Stomach smooth muscle (tissue), 2 donors: ENCODE results near the gene NCK2.
"Not testable (repeated sequence)": the region's sequence is repeated elsewhere in the genome, so short reads cannot be mapped to it uniquely, and the experiment has no call there.

Source experiments
- H3K27ac ChIP-seq: one replicate; pipeline ENCODE4 v1.7.0; 2013; ENCODE audit warnings: mild to moderate bottlenecking, low read length, inconsistent platforms
- H3K27me3 ChIP-seq, 2 donors: one replicate each; pipeline ENCODE4 v1.7.0; 2013; ENCODE audit warnings: low read length in 2 of 2; ENCODE audit not compliant: insufficient read depth in 2 of 2, control insufficient read depth in 1 of 2
- H3K36me3 ChIP-seq, 2 donors: one replicate each; pipeline ENCODE4 v1.7.0; 2013; ENCODE audit warnings: low read length in 2 of 2; ENCODE audit not compliant: control insufficient read depth in 2 of 2, insufficient read depth in 2 of 2
- H3K4me1 ChIP-seq: one replicate; pipeline ENCODE4 v1.7.0; 2013; ENCODE audit warnings: low read length; ENCODE audit not compliant: control insufficient read depth, insufficient read depth
- H3K4me3 ChIP-seq, 2 donors: one replicate each; pipeline ENCODE4 v1.7.0; 2013; ENCODE audit warnings: low read length in 2 of 2
- H3K9ac ChIP-seq, 2 donors: one replicate each; pipeline ENCODE4 v1.7.0; 2013; ENCODE audit warnings: low read length in 2 of 2, mild to moderate bottlenecking in 1 of 2
- H3K9me3 ChIP-seq, 2 donors: one replicate each; pipeline ENCODE4 v1.7.0; 2013; ENCODE audit warnings: low read length in 2 of 2; ENCODE audit not compliant: control insufficient read depth in 2 of 2
- donor health status: healthy.
- donor health status: Pancreatic carcinoma.

The NCK2 gene

DNA sequence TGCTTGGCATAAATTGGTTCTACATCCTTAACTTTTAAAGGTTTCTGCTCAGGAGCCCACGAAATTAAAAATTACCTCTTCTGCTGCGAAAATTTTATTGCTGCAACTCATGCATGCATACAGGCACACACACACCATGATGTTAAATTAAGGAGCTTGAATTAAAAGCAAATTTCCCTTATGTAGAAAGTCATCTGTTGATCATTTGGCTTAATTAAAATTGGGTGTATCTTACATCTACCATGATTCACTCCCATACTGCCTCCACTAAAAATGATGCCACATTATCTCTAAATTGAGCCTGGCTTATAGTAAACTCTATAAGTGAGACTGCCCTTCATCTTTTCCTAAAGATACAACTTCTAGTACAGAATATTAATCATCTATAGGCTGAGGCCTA is 145.4 kb downstream of the NCK2 start:
- no peak overlapping the region for H3K9ac ChIP-seq
- H3K4me1 ChIP-seq, result peaks cover 7% of the 10 kb centered on the region
- H3K27ac ChIP-seq, result no peak overlapping the region
- H3K9me3 ChIP-seq, result peaks cover 2 to 7% of the 10 kb centered on the region in 2 donors
- peaks cover 12 to 14% of the 10 kb centered on the region in 2 donors for H3K36me3 ChIP-seq
- no peaks in the 10 kb centered on the region for H3K27me3 ChIP-seq
- H3K4me3 ChIP-seq, result no peak overlapping the region

DNA sequence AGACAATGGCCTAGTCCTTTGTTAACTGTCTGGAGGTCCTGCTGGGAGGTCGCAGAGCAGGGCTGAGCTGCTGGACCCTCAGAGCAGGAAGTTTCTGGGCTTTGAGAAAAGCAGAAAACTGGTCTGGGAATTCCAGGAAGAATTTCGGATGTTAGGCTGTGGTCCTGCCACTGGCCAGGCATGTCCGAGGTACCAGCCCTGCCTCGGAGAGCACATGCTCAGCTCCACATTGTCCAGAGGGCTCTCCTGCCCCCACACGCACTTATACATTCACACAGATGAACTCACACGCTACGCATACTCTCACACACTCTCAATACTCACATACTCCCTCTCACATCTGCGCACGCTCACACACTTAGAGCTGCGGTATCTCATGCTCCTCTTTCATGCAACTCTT is 146.1 kb downstream of the NCK2 start:
- Histone ChIP-seq H3K36me3 (peaks cover 14 to 17% of the 10 kb centered on the region in 2 donors), H3K9ac (no peak overlapping the region), H3K27ac (peak overlapping the region; percentile 11), H3K4me1 (peaks cover 9% of the 10 kb centered on the region), H3K4me3 (no peak overlapping the region), H3K27me3 (no peaks in the 10 kb centered on the region), H3K9me3 (peaks cover 2 to 7% of the 10 kb centered on the region in 2 donors)

DNA sequence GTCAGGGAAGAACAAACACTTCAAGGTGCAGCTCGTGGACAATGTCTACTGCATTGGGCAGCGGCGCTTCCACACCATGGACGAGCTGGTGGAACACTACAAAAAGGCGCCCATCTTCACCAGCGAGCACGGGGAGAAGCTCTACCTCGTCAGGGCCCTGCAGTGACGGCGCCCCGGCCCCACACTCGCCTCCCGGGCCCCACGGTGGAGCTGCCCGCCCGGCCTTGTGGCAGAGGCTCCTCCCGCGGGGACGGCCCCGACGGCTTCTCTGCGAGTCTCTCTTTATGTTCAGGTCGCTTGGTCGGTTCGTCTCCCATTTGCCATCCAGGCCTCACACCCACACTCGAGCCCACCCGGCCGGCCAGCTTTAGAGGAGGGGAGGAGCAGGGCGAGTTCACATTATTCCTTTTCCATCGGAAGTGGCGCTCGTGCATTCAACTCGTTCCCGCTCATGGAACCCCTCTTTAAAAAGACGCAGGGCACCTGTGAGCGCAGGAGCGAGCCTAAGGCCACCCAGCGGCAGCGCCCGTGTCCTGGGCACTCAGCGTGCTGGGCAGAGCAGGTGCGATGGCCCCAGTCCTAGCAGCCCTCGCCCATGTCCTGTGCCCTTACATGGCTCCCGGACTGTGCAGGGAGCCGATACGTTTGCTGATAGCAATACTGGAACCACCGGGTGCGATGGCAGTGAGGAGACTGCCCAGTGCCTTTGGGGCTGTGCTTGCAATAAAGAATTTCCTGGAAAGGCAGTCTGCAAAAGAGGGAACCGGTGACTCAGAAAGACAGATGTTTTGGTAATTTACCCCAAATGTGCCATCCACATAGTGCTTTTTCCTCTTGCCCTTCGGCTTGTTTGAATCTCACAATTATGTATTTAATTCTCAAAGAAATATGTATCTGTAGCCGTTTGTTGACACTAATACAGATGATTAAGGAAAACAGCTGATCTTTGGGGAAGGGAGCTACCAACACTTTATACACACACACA is 148.6 kb downstream of the NCK2 start:
- no peak overlapping the region for H3K9ac ChIP-seq
- H3K27me3 ChIP-seq, result no peaks in the 10 kb centered on the region
- peaks cover 2 to 7% of the 10 kb centered on the region in 2 donors for H3K9me3 ChIP-seq
- no peak overlapping the region for H3K27ac ChIP-seq
- H3K36me3 ChIP-seq, result peaks cover 14 to 17% of the 10 kb centered on the region in 2 donors
- H3K4me3 ChIP-seq, result no peak overlapping the region
- peaks cover 8% of the 10 kb centered on the region for H3K4me1 ChIP-seq

DNA sequence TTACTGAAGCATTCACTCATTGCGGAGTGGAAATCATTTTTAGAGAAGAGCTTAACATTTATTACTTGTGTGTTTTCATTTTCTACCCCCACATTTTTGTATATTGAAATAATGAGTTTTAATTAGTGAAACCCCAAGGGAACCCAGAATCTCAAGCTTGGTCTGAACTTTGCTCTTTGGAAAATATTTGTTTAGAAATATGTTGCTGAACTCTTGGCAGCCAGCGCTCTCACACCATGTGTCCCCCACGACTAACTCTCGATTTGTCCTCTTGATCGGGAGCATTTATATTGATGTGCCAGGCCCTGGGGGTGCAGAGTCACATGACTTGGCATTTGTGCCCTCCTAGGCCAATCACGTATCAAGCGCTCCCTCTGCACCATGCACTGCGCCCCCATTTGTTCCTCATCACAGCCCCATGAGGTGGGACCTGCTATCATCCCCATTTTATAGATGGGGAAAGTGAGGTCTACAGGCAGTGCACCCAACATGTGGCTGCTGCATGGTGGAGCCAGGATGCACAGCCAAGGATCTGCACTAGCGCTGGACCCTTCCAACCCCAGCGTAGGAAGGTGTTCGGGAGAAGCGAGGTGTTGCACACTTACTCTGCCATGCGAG is 149.7 kb downstream of the NCK2 start:
- no peak overlapping the region for H3K9ac ChIP-seq
- H3K4me1 ChIP-seq, result peaks cover 8% of the 10 kb centered on the region
- H3K27me3 ChIP-seq, result no peaks in the 10 kb centered on the region
- H3K4me3 ChIP-seq, result no peak overlapping the region
- H3K27ac ChIP-seq, result no peak overlapping the region
- peaks cover 14 to 17% of the 10 kb centered on the region in 2 donors for H3K36me3 ChIP-seq
- no peaks in the 10 kb centered on the region for H3K9me3 ChIP-seq

DNA sequence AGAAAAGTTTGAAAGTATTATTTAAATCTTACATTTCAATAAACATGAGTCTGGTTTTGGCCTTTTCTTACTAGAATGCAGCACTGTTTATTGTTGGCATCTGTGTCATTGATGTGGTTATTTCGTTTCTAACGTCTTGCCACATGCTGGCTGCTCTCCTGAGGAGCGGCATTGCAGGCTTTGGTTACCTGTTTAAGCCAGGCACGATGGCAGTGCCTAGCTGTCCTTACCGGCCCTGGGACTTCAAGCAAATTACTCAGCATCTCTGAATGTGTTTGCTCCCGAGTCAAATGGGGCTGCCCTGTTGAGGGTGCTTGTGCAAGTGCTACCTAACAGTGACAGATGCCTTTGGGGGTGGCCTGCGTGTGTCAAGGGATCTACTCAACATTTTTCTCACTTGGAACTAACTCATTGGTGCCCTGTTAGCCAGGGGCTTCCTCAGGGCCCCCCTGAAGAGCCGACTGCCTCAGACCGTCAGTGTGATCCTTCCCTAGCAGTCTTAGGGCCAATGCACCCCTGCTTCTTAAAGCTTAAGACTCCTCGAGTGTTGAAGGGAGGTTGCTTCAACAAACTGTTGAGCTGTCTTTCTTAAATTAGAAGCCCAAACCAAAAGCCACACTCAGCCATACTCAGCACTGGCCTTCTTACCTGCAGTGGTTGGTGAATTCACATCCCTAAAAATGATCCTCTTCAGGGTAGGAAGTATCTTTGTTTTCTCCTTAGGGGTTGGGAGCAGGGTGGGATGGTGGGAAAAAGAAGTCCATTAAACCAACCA is 151.5 kb downstream of the NCK2 start:
- H3K27ac ChIP-seq, result no peak overlapping the region
- H3K4me1 ChIP-seq, result peaks cover 6% of the 10 kb centered on the region
- H3K4me3 ChIP-seq, result no peak overlapping the region
- peaks cover 14 to 17% of the 10 kb centered on the region in 2 donors for H3K36me3 ChIP-seq
- no peaks in the 10 kb centered on the region for H3K9me3 ChIP-seq
- H3K9ac ChIP-seq, result no peak overlapping the region
- H3K27me3 ChIP-seq, result no peaks in the 10 kb centered on the region

DNA sequence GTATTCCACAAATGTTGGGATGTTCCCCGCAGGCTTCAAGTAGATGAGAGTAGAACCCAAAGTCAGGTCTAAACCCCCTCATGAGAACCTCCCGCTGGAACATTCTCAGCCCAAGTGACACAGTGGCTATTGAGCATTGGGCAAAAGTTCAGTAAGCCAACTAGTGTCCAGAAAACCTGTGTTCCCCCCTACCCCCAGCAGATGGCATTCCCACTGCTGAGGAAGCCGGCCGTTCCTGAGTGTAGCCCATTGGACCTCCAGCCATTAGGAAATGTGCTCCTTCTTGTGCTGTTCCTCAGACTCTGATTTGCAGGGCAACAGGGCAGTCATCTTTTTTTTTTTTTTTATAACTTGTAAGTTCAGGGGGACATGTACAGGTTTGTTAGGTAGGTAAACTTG is 152.1 kb downstream of the NCK2 start:
- Histone ChIP-seq H3K36me3 (peaks cover 14 to 17% of the 10 kb centered on the region in 2 donors), H3K27me3 (no peaks in the 10 kb centered on the region), H3K27ac (no peak overlapping the region), H3K4me1 (peaks cover 6% of the 10 kb centered on the region), H3K9me3 (no peaks in the 10 kb centered on the region), H3K4me3 (no peak overlapping the region), H3K9ac (no peak overlapping the region)

DNA sequence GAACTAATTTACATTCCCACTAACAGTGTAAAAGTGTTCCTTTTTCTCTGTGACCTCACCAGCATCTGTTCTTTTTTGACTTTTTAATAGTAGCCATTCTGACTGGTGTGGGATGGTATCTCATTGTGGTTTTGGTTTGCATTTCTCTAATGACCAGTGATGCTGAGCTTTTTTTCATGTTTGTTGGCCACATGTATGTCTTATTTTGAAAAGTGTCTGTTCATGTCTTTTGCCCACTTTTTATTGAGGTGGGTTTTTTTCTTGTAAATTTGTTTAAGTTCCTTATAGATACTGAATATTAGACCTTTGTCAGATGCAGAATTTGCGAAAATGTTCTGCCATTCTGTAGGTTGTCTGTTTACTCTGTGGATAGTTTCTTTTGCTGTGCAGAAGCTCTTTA is 153.0 kb downstream of the NCK2 start:
- not testable (repeated sequence) for H3K9me3 ChIP-seq, H3K9ac ChIP-seq, H3K27me3 ChIP-seq, H3K27ac ChIP-seq, H3K4me1 ChIP-seq, H3K4me3 ChIP-seq
- peaks cover 14 to 17% of the 10 kb centered on the region in 2 donors for H3K36me3 ChIP-seq

DNA sequence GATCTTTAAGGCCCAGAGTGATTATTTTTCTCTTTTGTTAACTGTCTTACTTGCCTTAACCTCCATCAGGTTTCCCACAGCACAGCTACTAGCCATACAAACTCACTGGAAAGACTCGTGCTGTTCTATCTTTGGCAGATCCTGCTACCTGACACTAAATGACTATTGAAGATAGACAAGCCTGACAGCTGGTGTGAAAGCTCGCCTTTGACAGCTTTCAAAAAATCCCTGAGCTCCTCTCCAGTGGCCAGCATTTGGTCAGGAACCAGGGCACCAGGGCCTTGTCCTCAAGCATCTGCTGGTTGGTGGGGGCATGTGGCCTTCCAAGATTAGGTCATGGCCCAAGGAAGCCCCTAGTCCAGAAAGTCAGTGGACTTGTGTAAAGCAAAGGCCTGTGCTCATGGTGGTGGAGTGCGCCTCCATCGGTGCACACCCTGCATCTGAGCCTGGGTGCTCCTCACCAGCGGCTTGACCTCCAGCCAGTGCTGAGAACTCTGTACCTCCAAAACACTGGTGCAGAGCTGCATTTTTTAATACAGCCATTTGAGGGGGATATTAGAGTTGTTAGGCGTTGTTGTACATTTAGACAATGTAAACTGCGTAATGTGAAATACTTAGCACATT is 158.5 kb downstream of the NCK2 start:
- no peak overlapping the region for H3K9ac ChIP-seq
- H3K27me3 ChIP-seq, result no peaks in the 10 kb centered on the region
- H3K9me3 ChIP-seq, result no peaks in the 10 kb centered on the region
- no peak overlapping the region for H3K4me3 ChIP-seq
- H3K27ac ChIP-seq, result no peak overlapping the region
- H3K36me3 ChIP-seq, result no peaks in the 10 kb centered on the region
- H3K4me1 ChIP-seq, result no peaks in the 10 kb centered on the region

DNA sequence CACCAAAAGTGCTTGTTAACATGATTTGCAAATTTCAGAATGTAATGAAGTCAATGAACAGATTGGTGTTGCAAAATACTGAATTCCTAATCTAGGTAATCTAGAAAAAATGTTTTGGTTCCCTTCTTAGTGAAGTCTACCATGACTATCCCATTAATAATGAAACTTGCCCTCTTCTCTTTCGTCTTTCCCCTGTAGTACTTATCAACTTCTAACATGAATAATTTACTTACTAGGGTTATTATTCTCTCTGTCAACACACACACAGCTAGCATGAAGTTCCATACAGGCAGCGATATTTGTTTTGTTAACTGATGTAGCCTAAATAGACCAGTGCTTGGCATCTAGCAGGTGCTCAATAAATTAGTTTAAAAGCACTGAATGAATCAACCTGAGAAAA is 160.2 kb downstream of the NCK2 start:
- Histone ChIP-seq H3K36me3 (no peaks in the 10 kb centered on the region), H3K9me3 (no peaks in the 10 kb centered on the region), H3K27ac (no peak overlapping the region), H3K4me1 (peaks cover 3% of the 10 kb centered on the region), H3K9ac (no peak overlapping the region), H3K27me3 (no peaks in the 10 kb centered on the region), H3K4me3 (no peak overlapping the region)

DNA sequence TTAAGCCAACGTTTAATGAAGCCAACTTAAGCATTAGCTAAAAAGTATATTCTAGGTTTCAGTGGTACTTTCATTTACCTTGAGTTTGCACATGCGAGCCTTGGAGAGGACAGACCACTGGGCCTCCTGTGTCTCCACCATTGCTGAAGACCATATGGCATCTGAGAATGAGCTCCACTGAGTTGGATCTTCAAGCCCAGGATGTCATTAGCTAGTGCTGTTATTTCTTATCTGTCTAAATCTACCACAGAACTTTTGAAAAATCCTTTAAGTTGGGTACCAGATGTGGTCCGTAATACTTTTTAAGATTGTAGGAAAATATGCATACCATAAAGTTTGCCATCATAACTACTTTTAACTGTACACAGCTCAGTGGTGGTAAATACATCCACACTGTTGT is 161.8 kb downstream of the NCK2 start:
- no peaks in the 10 kb centered on the region for H3K9me3 ChIP-seq
- peaks cover 3% of the 10 kb centered on the region for H3K4me1 ChIP-seq
- H3K4me3 ChIP-seq, result no peak overlapping the region
- no peaks in the 10 kb centered on the region for H3K27me3 ChIP-seq
- no peak overlapping the region for H3K9ac ChIP-seq
- H3K27ac ChIP-seq, result no peak overlapping the region
- no peaks in the 10 kb centered on the region for H3K36me3 ChIP-seq
